ENCODE results near the gene UTP11. TPM values are rescaled to one million over a fixed set of nuclear protein-coding genes. Genes with fewer than 3 reads are reported as not detected.

Gene UTP11
- total and polyA plus RNA-seq, 5 experiments from 2014 or later = 14.2 to 21.4 (median 17.3) TPM

- POLR2A ChIA-PET = no interaction called here
- no peak overlapping the region for H3K4me3 Mint-ChIP-seq
- no peaks in the 10 kb centered on the region for H3K36me3 Mint-ChIP-seq
- no peaks in the 10 kb centered on the region for H3K9me3 Mint-ChIP-seq
- H3K27ac Mint-ChIP-seq = no peak overlapping the region
- DNase-seq (no peak), ATAC-seq (no peak)
- peaks cover 18 to 71% (median 47%) of the 10 kb centered on the region in 5 donors for H3K27me3 Mint-ChIP-seq
- peaks cover 0 to 3% (median 0%) of the 10 kb centered on the region in 4 donors for H3K4me1 Mint-ChIP-seq
Measured at GRCh38 chr1:38072858-38073257, 60.3 kb downstream of the UTP11 start.

GRCh38 chr1:38073534-38074301, 61.2 kb downstream of the UTP11 start:
- no peaks in the 10 kb centered on the region for H3K4me1 Mint-ChIP-seq
- no peak overlapping the region for H3K27ac Mint-ChIP-seq
- no peaks in the 10 kb centered on the region for H3K9me3 Mint-ChIP-seq
- no peak for DNase-seq
- POLR2A ChIA-PET = no interaction called here
- no peaks in the 10 kb centered on the region for H3K36me3 Mint-ChIP-seq
- H3K27me3 Mint-ChIP-seq = peaks cover 20 to 63% (median 44%) of the 10 kb centered on the region in 5 donors
- no peak for ATAC-seq
- no peak overlapping the region for H3K4me3 Mint-ChIP-seq

GRCh38 chr1:38074302-38074677, 61.8 kb downstream of the UTP11 start:
- no peak for DNase-seq
- H3K36me3 Mint-ChIP-seq = no peaks in the 10 kb centered on the region
- H3K4me3 Mint-ChIP-seq = no peak overlapping the region
- peaks cover 20 to 57% (median 43%) of the 10 kb centered on the region in 5 donors for H3K27me3 Mint-ChIP-seq
- H3K27ac Mint-ChIP-seq = no peak overlapping the region
- H3K4me1 Mint-ChIP-seq = no peaks in the 10 kb centered on the region
- ATAC-seq = no peak
- POLR2A ChIA-PET = no interaction called here
- H3K9me3 Mint-ChIP-seq = no peaks in the 10 kb centered on the region

Other genes with a start within 250 kb of the UTP11 start
- gene EPHA10, start 247.6 kb upstream of the UTP11 start, total RNA-seq = not detected
- gene EPHA10, start 247.6 kb upstream of the UTP11 start, polyA plus RNA-seq = not detected
- 1 to 10 TPM; 1.0 to 1.1 TPM for gene MANEAL, start 218.9 kb upstream of the UTP11 start, total RNA-seq
- gene MANEAL, start 218.9 kb upstream of the UTP11 start, polyA plus RNA-seq = 1 to 10 TPM in 2 of 3 donors, under 1 TPM in 1; 0.23 to 1.4 (median 1.0) TPM
- gene C1orf122, start 204.9 kb upstream of the UTP11 start, total RNA-seq = 10 to 100 TPM; 15.1 to 16.4 TPM
- gene C1orf122, start 204.9 kb upstream of the UTP11 start, polyA plus RNA-seq = 10 to 100 TPM; 28.5 to 30.5 (median 29.2) TPM
- 10 to 100 TPM; 16.6 to 18.5 TPM for gene YRDC, start 204.5 kb upstream of the UTP11 start, total RNA-seq
- gene YRDC, start 204.5 kb upstream of the UTP11 start, polyA plus RNA-seq = 10 to 100 TPM; 14.8 to 34.3 (median 23.0) TPM
- 10 to 100 TPM; 26.6 to 28.1 TPM for gene MTF1, start 153.1 kb upstream of the UTP11 start, total RNA-seq
- 10 to 100 TPM; 10.3 to 23.1 (median 14.5) TPM for gene MTF1, start 153.1 kb upstream of the UTP11 start, polyA plus RNA-seq
- 10 to 100 TPM; 40.8 to 46.7 TPM for gene INPP5B, start 65.7 kb upstream of the UTP11 start, total RNA-seq
- 10 to 100 TPM; 11.3 to 22.0 (median 18.5) TPM for gene INPP5B, start 65.7 kb upstream of the UTP11 start, polyA plus RNA-seq
- gene SF3A3, start 22.7 kb upstream of the UTP11 start, total RNA-seq = 10 to 100 TPM; 67.0 to 72.0 TPM
- gene SF3A3, start 22.7 kb upstream of the UTP11 start, polyA plus RNA-seq = 100 to 1,000 TPM in 1 of 3 donors, 10 to 100 TPM in 2; 97.4 to 101 (median 98.1) TPM
- 10 to 100 TPM; 11.0 to 11.4 TPM for gene FHL3, start 7.2 kb upstream of the UTP11 start, total RNA-seq
- gene FHL3, start 7.2 kb upstream of the UTP11 start, polyA plus RNA-seq = 10 to 100 TPM in 1 of 3 donors, 1 to 10 TPM in 2; 4.8 to 12.7 (median 8.1) TPM
- gene POU3F1, start 34.1 kb downstream of the UTP11 start, total RNA-seq = under 1 TPM; 0.31 to 0.38 TPM
- gene POU3F1, start 34.1 kb downstream of the UTP11 start, polyA plus RNA-seq = under 1 TPM in 1 of 3 donors, not detected in 2; 0.08 TPM